Measurements from ENCODE around the gene JHY. TPM values are rescaled to one million over a fixed set of nuclear protein-coding genes. Genes with fewer than 3 reads are reported as not detected.

Gene JHY
- total RNA-seq (2014; rRNA removed; shearing (Covaris generic)) = 1.4 and 2.4 TPM in 2 replicates

GRCh38 chr11:122882189-122882856 lies at the start of gene JHY:
Gene JHY, plus strand, starts transcription at chr11:122882759. Its CDS starts 3,091 bp downstream, at chr11:122885850.
- DNase-seq = no peak
- Histone ChIP-seq H3K27me3 (ENCODE audit: control insufficient read depth, insufficient read depth, low read length) (peaks cover 7% of the 10 kb centered on the region; the same call in 1 of the 2 replicates), H3K36me3 (replicated peaks; ENCODE audit: control insufficient read depth, insufficient read depth, low read length) (no peaks in the 10 kb centered on the region)

GRCh38 chr11:122833846-122834464 lies 48.6 kb upstream of the JHY start:
- no peak for DNase-seq
- no peaks in the 10 kb centered on the region for H3K36me3 ChIP-seq (replicated peaks; ENCODE audit: control insufficient read depth, insufficient read depth, low read length)
- no peak overlapping the region for H3K4me3 ChIP-seq (ENCODE audit: insufficient read depth, low read depth, low read length)
- H3K27me3 ChIP-seq (ENCODE audit: control insufficient read depth, insufficient read depth, low read length) = no peaks in the 10 kb centered on the region

More at GRCh38 chr11:122882189-122882856, at the start of gene JHY:
- H3K4me3 ChIP-seq (ENCODE audit: insufficient read depth, low read depth, low read length) = peak within 1 kb of the TSS; percentile 75

- no peak overlapping the region for H3K4me3 ChIP-seq (ENCODE audit: insufficient read depth, low read depth, low read length)
- no peak for DNase-seq
- no peaks in the 10 kb centered on the region for H3K36me3 ChIP-seq (replicated peaks; ENCODE audit: control insufficient read depth, insufficient read depth, low read length)
- H3K27me3 ChIP-seq (ENCODE audit: control insufficient read depth, insufficient read depth, low read length) = no peaks in the 10 kb centered on the region
Measured at GRCh38 chr11:122836916-122837315, 45.6 kb upstream of the JHY start.

GRCh38 chr11:122837528-122838346 lies 44.8 kb upstream of the JHY start:
- DNase-seq = no peak
- no peaks in the 10 kb centered on the region for H3K36me3 ChIP-seq (replicated peaks; ENCODE audit: control insufficient read depth, insufficient read depth, low read length)
- H3K27me3 ChIP-seq (ENCODE audit: control insufficient read depth, insufficient read depth, low read length) = no peaks in the 10 kb centered on the region
- H3K4me3 ChIP-seq (ENCODE audit: insufficient read depth, low read depth, low read length) = no peak overlapping the region

- H3K36me3 ChIP-seq (replicated peaks; ENCODE audit: control insufficient read depth, insufficient read depth, low read length) = no peaks in the 10 kb centered on the region
- no peaks in the 10 kb centered on the region for H3K27me3 ChIP-seq (ENCODE audit: control insufficient read depth, insufficient read depth, low read length)
- DNase-seq = no peak
- no peak overlapping the region for H3K4me3 ChIP-seq (ENCODE audit: insufficient read depth, low read depth, low read length)
Measured at GRCh38 chr11:122843281-122844141, 39.0 kb upstream of the JHY start.

GRCh38 chr11:122847466-122847865 lies 35.1 kb upstream of the JHY start:
- H3K27me3 ChIP-seq (ENCODE audit: control insufficient read depth, insufficient read depth, low read length) = no peaks in the 10 kb centered on the region
- no peaks in the 10 kb centered on the region for H3K36me3 ChIP-seq (replicated peaks; ENCODE audit: control insufficient read depth, insufficient read depth, low read length)
- DNase-seq = no peak
- no peak overlapping the region for H3K4me3 ChIP-seq (ENCODE audit: insufficient read depth, low read depth, low read length)

GRCh38 chr11:122848186-122848585 lies 34.4 kb upstream of the JHY start:
- Histone ChIP-seq H3K36me3 (replicated peaks; ENCODE audit: control insufficient read depth, insufficient read depth, low read length) (no peaks in the 10 kb centered on the region), H3K27me3 (ENCODE audit: control insufficient read depth, insufficient read depth, low read length) (no peaks in the 10 kb centered on the region), H3K4me3 (ENCODE audit: insufficient read depth, low read depth, low read length) (no peak overlapping the region)
- DNase-seq = no peak

- Histone ChIP-seq H3K36me3 (replicated peaks; ENCODE audit: control insufficient read depth, insufficient read depth, low read length) (no peaks in the 10 kb centered on the region), H3K27me3 (ENCODE audit: control insufficient read depth, insufficient read depth, low read length) (no peaks in the 10 kb centered on the region), H3K4me3 (ENCODE audit: insufficient read depth, low read depth, low read length) (no peak overlapping the region)
- no peak for DNase-seq
Measured at GRCh38 chr11:122850076-122850631, 32.4 kb upstream of the JHY start.

GRCh38 chr11:122851366-122851966 lies 31.1 kb upstream of the JHY start:
- Histone ChIP-seq H3K36me3 (replicated peaks; ENCODE audit: control insufficient read depth, insufficient read depth, low read length) (no peaks in the 10 kb centered on the region), H3K27me3 (ENCODE audit: control insufficient read depth, insufficient read depth, low read length) (no peaks in the 10 kb centered on the region), H3K4me3 (ENCODE audit: insufficient read depth, low read depth, low read length) (no peak overlapping the region)
- no peak for DNase-seq

- Histone ChIP-seq H3K27me3 (ENCODE audit: control insufficient read depth, insufficient read depth, low read length) (no peaks in the 10 kb centered on the region), H3K36me3 (replicated peaks; ENCODE audit: control insufficient read depth, insufficient read depth, low read length) (no peaks in the 10 kb centered on the region), H3K4me3 (ENCODE audit: insufficient read depth, low read depth, low read length) (no peak overlapping the region)
- no peak for DNase-seq
Measured at GRCh38 chr11:122852074-122852795, 30.3 kb upstream of the JHY start.

- Histone ChIP-seq H3K27me3 (ENCODE audit: control insufficient read depth, insufficient read depth, low read length) (no peaks in the 10 kb centered on the region), H3K36me3 (replicated peaks; ENCODE audit: control insufficient read depth, insufficient read depth, low read length) (no peaks in the 10 kb centered on the region), H3K4me3 (ENCODE audit: insufficient read depth, low read depth, low read length) (no peak overlapping the region)
- no peak for DNase-seq
Measured at GRCh38 chr11:122852796-122853160, 29.8 kb upstream of the JHY start.

GRCh38 chr11:122853261-122853660 lies 29.3 kb upstream of the JHY start:
- no peaks in the 10 kb centered on the region for H3K27me3 ChIP-seq (ENCODE audit: control insufficient read depth, insufficient read depth, low read length)
- DNase-seq = no peak
- H3K36me3 ChIP-seq (replicated peaks; ENCODE audit: control insufficient read depth, insufficient read depth, low read length) = no peaks in the 10 kb centered on the region
- no peak overlapping the region for H3K4me3 ChIP-seq (ENCODE audit: insufficient read depth, low read depth, low read length)

GRCh38 chr11:122853971-122854446 lies 28.6 kb upstream of the JHY start:
- no peaks in the 10 kb centered on the region for H3K36me3 ChIP-seq (replicated peaks; ENCODE audit: control insufficient read depth, insufficient read depth, low read length)
- H3K27me3 ChIP-seq (ENCODE audit: control insufficient read depth, insufficient read depth, low read length) = no peaks in the 10 kb centered on the region
- no peak overlapping the region for H3K4me3 ChIP-seq (ENCODE audit: insufficient read depth, low read depth, low read length)
- DNase-seq = peak; percentile 67
